22Rv1 (cell line): ENCODE results near the gene SLC16A13.

Experiments
- H3K27ac ChIP-seq: fragments of 450-650 bp; 2 replicates; pipeline ENCODE4 v1.5.1; 2017
- ZFX ChIP-seq: fragments of 450-650 bp; IDR thresholded peaks from 2 replicates; pipeline ENCODE4 v1.6.1; 2017; ENCODE audit warnings: antibody characterized with exemption, borderline replicate concordance
- TF ChIP-seq, protein P1 (sequence below): fragments of 450-650 bp; IDR thresholded peaks from 2 replicates; pipeline ENCODE4 v1.5.1; 2017; ENCODE audit warnings: mild to moderate bottlenecking

The SLC16A13 gene

DNA sequence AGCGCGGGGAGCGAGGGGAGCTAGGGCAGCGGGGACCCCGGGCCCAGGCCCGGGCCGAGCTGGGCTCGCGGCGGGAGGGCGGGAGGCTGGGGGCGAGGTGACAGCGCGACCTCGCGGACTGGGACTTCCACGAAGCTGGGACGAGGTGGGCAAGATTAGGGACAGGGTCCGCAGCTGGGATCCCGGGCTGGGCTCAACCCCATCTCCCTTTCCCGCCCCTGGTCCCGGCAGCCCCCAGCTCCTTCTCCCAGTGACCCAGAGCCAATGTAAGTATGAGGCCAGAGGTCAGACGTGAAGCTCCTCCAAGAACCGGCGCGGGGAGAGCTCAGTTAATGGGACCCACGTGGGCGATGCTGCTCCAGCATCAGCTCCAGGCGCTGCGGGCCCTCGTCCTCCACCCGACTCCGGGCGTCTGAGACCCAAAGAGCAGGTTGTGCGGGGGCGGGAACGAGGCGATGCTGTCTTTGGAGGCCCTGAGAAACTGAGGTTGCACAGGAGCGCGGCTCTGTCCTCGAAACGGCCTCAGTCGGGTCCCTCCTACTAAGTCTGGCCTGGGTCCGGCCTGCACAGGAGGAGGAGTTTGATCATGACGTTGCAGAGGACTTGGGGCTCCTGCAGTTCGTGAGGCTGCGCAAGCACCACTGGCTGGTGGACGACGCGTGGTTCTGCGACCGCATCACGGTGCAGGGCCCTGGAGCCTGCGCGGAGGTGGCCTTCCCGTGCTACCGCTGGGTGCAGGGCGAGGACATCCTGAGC lies 39.4 kb upstream of the SLC16A13 start:
- TF ChIP-seq ZFX = no peak
- no peak overlapping the region for H3K27ac ChIP-seq

DNA sequence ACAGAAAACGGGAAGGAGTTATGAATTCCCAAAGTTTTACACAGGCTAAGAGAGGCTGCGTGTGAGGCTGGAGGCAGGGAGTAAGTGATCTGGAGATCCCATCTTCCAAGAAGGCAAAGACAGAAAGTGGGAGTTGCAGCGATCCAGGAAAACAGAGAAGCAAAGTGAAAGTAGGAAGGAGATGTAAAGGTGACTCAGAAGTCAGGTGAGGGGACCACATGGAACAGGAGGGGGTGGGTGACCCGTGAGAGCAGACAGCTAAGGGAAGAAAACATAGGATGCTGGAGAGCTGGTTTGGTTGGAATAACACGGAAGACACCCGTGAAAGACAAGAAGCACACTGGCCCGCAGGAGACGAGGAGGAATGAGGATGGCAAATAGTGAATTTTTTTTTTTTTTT lies 38.6 kb upstream of the SLC16A13 start:
- H3K27ac ChIP-seq = no peak overlapping the region
- TF ChIP-seq, protein P1, sequence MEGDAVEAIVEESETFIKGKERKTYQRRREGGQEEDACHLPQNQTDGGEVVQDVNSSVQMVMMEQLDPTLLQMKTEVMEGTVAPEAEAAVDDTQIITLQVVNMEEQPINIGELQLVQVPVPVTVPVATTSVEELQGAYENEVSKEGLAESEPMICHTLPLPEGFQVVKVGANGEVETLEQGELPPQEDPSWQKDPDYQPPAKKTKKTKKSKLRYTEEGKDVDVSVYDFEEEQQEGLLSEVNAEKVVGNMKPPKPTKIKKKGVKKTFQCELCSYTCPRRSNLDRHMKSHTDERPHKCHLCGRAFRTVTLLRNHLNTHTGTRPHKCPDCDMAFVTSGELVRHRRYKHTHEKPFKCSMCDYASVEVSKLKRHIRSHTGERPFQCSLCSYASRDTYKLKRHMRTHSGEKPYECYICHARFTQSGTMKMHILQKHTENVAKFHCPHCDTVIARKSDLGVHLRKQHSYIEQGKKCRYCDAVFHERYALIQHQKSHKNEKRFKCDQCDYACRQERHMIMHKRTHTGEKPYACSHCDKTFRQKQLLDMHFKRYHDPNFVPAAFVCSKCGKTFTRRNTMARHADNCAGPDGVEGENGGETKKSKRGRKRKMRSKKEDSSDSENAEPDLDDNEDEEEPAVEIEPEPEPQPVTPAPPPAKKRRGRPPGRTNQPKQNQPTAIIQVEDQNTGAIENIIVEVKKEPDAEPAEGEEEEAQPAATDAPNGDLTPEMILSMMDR = no peak
- no peak for TF ChIP-seq ZFX

DNA sequence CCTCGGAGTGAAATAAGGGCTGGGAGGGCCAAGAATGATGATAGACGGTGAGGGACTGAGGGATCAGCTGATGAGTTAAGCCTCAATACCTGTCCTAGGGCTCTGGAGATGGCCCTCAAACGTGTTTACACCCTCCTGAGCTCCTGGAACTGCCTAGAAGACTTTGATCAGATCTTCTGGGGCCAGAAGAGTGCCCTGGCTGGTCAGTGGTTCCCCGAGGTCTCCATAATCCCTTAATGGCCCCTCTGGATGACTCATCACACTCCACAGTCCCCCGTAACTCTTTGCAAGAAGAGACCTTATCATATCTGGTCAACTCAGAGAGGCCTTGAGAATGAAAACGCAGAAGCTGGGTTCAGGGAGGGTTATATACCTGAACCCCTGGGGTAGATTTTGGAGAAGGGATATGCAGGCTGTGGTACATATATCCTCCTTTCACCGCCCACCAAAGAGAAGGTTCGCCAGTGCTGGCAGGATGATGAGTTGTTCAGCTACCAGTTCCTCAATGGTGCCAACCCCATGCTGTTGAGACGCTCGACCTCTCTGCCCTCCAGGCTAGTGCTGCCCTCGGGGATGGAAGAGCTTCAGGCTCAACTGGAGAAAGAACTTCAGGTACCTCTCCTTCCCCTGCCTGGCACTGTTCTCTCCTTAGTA lies 36.8 kb upstream of the SLC16A13 start:
- no peak for TF ChIP-seq ZFX
- TF ChIP-seq, protein P1 = no peak
- H3K27ac ChIP-seq = no peak overlapping the region

DNA sequence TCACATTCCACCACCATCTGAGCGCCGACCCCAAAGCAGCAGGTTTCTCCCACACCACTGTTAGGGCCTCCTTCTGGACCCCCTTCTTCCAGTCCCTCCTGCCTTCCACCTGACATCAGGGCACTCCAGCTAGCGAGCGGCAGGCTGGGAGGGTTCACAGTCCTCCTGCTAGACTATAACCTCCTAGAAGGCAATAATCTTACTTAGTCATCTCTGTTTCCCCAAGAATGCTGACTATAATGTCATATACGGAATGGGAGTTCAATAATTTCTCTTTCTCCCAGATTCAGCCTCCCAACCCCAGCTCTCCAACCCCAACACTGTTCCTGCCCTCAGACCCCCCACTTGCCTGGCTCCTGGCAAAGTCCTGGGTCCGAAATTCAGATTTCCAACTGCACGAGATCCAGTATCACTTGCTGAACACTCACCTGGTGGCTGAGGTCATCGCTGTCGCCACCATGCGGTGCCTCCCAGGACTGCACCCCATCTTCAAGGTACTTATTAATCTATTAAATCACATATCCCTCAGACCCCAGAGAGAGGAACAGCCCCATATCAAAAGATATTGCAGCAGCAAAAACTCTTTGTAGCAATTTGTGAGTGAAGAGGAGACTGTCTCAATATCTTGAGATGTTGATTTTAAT lies 34.4 kb upstream of the SLC16A13 start:
- TF ChIP-seq, protein P1 = peak; percentile 83
- TF ChIP-seq ZFX = no peak
- no peak overlapping the region for H3K27ac ChIP-seq

GRCh38 chr17:7002288-7003047 lies 33.3 kb upstream of the SLC16A13 start:
- no peak for TF ChIP-seq ZFX
- TF ChIP-seq, protein P1 = no peak
- H3K27ac ChIP-seq = no peak overlapping the region

DNA sequence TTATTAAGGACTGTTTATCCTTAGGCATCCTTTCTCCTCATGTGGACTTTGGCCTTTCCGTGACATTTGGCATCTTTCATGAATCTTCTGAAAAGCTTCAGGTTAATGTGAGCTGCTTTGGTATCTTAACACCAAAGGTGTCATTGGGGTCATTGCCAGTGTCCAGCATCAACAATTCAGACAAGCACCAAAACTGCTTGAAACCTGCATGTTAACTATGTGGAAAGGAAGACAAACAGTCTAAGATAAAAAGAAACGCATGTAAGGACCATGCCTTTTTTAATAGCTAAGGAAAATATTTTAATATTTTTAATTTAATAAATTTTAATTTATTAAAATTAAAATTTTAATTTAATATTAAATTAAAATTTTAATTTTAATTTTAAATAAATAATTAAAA lies 32.1 kb upstream of the SLC16A13 start:
- no peak overlapping the region for H3K27ac ChIP-seq
- TF ChIP-seq ZFX = no peak
- TF ChIP-seq, protein P1 = no peak

DNA sequence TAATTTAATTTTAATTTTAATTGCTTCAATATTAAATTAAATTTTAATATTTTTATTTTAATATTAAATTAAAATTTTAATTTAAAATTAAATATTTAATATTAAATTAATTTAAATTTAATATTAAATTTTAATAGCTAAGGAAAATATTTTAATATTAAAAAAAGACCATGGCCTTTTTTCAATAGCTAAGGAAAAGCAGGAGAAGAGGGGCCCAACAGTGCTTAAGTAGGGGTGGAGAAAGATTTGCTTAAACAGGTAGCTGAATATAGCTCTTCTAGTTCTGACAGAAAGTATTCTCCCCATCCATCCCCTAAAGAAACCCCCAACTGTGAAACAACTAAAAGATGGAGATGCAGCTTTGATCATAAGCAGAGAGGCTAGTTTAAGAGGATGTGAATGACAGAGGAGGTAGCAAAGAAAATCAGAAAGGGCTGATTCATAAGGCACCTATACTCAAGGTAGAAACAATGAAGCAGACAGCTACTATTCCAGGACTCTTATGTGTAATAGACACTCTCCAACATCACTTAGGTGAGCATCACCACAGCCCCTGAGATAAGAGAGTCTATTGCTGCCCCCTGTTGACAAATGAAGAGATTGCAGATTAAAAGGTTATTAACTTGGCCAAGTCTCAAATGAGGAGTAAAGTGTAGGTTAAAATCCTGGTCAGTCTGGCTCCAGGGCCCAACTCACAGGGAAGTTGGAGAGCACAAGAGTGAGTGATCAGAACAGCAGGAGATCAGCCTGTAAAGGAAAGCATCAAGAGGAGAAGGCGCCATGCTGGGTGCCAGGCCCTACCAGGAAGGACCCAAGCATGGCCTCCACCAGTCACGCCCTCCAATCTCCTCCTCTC lies 31.2 kb upstream of the SLC16A13 start:
- no peak overlapping the region for H3K27ac ChIP-seq
- no peak for TF ChIP-seq ZFX
- TF ChIP-seq, protein P1 = peak; percentile 80
